Endothelial cell (in vitro differentiated cells): Measurements from ENCODE around the gene GAB1. TPM values are rescaled to one million over a fixed set of nuclear protein-coding genes. Genes with fewer than 3 reads are reported as not detected.

Experiments
- DNase-seq: peaks from one replicate; pipeline ENCODE4 v3.0.0; 2021; ENCODE audit warnings: low spot score
- H3K27ac Mint-ChIP-seq: one replicate; pipeline ENCODE4 v1.8.0; 2021; ENCODE audit warnings: mixed read lengths, inconsistent platforms; ENCODE audit not compliant: unreplicated experiment
- H3K27me3 Mint-ChIP-seq: one replicate; pipeline ENCODE4 v1.8.0; 2021; ENCODE audit warnings: mild to moderate bottlenecking, moderate library complexity, mixed read lengths, inconsistent platforms; ENCODE audit not compliant: unreplicated experiment
- H3K36me3 Mint-ChIP-seq: one replicate; pipeline ENCODE4 v1.8.0; 2021; ENCODE audit warnings: mild to moderate bottlenecking, low read depth, mixed read lengths, inconsistent platforms; ENCODE audit not compliant: unreplicated experiment
- H3K4me1 Mint-ChIP-seq: one replicate; pipeline ENCODE4 v1.8.0; 2021; ENCODE audit warnings: mild to moderate bottlenecking, mixed read lengths, inconsistent platforms; ENCODE audit not compliant: unreplicated experiment
- H3K4me3 Mint-ChIP-seq: one replicate; pipeline ENCODE4 v1.8.0; 2021; ENCODE audit warnings: mild to moderate bottlenecking, mixed read lengths, inconsistent platforms; ENCODE audit not compliant: unreplicated experiment
- H3K9me3 Mint-ChIP-seq: one replicate; pipeline ENCODE4 v1.8.0; 2021; ENCODE audit warnings: mixed read lengths, inconsistent platforms; ENCODE audit not compliant: unreplicated experiment
- total RNA-seq: library from RNA; stranded (reverse); fragmentation: NEBNext Ultra II Directional; extraction: Animal tissue kit (Norgen Biotek cat#: 25700); gene quantifications from one replicate; pipeline ENCODE4 v1.2.1, GENCODE V29; 2021; ENCODE audit not compliant: unreplicated experiment
- TF ChIP-seq, protein P1 (sequence below): fragments of 200-600 bp; sonication (generic); IDR thresholded peaks from one replicate; pipeline ENCODE4 v1.5.0; 2021; ENCODE audit warnings: antibody characterized with exemption; ENCODE audit not compliant: unreplicated experiment

The GAB1 gene
- total RNA-seq, 1 donor from 2014 or later, result 51.8 TPM

DNA sequence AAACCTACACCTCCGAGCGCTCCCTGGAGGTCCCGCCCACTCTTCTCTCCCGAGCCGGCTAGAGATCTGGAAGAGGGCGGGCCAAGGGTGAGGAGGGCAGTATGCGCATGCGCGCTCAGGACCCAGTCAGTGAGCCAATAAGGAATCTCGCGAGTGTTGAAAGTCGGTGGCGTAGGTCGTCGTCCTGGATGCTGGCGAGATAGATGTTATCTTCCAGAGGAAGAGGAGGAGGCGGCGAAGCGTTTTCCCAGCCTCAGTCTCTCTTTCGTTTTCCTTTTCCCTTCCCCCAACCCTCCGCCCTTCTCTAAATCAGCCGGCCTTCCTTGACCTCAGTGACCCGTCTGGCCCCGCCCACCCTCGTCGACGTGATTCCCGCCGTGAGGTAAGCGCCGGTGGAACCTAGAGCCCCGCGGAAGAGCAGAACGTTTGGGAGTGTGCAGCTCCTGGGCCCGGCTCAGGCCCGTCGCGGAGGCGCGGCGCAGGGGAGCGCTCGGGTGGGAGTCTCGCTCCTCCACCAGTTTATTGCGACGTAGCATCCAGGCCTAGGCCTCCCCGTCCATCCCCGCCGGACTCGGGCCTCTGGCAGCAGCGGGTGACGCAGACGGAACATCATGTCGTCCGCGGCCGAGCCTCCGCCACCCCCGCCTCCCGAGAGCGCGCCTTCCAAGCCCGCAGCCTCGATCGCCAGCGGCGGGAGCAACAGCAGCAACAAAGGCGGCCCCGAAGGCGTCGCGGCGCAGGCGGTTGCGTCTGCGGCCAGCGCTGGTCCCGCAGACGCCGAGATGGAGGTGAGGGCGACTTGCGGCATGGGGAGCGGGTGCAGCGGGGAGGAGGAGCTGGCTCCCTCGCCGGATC is 176.9 kb downstream of the GAB1 start, which contains the start of gene SMARCA5:
Gene SMARCA5, plus strand, starts transcription at position 389 of the 855 bp plus-strand sequence. Its CDS starts 223 bp downstream, at position 612.
- Mint-ChIP-seq H3K4me1 (peaks cover 15% of the 10 kb centered on the region), H3K27ac (peak within 1 kb of the TSS; percentile 95), H3K27me3 (peaks cover 3% of the 10 kb centered on the region), H3K36me3 (peaks cover 12% of the 10 kb centered on the region), H3K4me3 (peak within 1 kb of the TSS; percentile 97), H3K9me3 (no peaks in the 10 kb centered on the region)
- DNase-seq, result peak; percentile 93
- TF ChIP-seq, protein P1, sequence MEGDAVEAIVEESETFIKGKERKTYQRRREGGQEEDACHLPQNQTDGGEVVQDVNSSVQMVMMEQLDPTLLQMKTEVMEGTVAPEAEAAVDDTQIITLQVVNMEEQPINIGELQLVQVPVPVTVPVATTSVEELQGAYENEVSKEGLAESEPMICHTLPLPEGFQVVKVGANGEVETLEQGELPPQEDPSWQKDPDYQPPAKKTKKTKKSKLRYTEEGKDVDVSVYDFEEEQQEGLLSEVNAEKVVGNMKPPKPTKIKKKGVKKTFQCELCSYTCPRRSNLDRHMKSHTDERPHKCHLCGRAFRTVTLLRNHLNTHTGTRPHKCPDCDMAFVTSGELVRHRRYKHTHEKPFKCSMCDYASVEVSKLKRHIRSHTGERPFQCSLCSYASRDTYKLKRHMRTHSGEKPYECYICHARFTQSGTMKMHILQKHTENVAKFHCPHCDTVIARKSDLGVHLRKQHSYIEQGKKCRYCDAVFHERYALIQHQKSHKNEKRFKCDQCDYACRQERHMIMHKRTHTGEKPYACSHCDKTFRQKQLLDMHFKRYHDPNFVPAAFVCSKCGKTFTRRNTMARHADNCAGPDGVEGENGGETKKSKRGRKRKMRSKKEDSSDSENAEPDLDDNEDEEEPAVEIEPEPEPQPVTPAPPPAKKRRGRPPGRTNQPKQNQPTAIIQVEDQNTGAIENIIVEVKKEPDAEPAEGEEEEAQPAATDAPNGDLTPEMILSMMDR, result no peak

- H3K4me1 Mint-ChIP-seq, result peaks cover 15% of the 10 kb centered on the region
- peaks cover 3% of the 10 kb centered on the region for H3K27me3 Mint-ChIP-seq
- peak overlapping the region; percentile 94 for H3K27ac Mint-ChIP-seq
- peak overlapping the region; percentile 97 for H3K4me3 Mint-ChIP-seq
- H3K36me3 Mint-ChIP-seq, result peaks cover 12% of the 10 kb centered on the region
- TF ChIP-seq, protein P1, result no peak
- DNase-seq, result no peak
- H3K9me3 Mint-ChIP-seq, result no peaks in the 10 kb centered on the region
Measured at GRCh38 chr4:143514169-143514495, 177.5 kb downstream of the GAB1 start.

DNA sequence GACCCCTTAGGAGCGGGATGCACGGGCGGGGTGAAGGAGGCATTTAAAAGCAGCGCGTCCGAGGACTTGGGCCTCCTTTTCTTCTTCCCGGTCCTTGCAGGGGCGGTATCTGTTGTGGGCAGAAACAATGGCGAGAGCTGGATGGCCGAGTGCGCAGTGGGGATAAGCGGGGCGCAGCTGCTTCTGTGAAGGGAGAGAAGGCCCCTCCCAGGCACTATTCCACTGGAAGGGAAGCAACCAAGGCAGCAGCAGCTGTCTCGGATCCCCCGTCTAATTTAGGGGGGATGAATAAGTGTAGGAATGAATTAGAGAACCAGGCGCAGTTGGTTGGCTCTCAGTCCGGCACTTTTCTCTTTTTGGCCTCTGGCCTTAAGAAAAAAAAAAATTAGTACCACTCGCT is 177.8 kb downstream of the GAB1 start:
- Mint-ChIP-seq H3K27ac (peak overlapping the region; percentile 94), H3K27me3 (peaks cover 3% of the 10 kb centered on the region), H3K4me1 (peaks cover 15% of the 10 kb centered on the region), H3K36me3 (peaks cover 15% of the 10 kb centered on the region), H3K9me3 (no peaks in the 10 kb centered on the region), H3K4me3 (peak overlapping the region; percentile 97)
- TF ChIP-seq, protein P1, result no peak
- peak; percentile 51 for DNase-seq

DNA sequence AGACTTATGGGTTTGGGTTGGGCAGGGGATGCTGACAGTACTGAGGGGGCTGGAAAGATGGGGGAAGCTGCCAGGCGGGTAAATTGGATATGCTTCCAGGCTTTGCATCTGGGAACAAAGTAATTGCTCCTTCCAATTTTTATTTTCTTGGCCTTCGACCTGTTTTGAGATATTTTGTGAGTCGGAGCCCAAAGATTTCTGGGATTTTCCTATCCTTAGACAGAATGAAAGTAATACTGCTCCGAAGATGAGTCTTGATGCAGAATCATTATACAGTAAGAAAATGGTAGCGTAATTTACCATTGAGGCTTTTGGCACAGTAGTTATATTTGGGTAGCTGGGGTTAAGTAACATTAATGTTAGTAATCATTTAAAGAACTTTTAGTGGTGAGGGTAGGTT is 178.2 kb downstream of the GAB1 start:
- H3K27me3 Mint-ChIP-seq, result peaks cover 3% of the 10 kb centered on the region
- DNase-seq, result no peak
- no peaks in the 10 kb centered on the region for H3K9me3 Mint-ChIP-seq
- peak overlapping the region; percentile 97 for H3K4me3 Mint-ChIP-seq
- peaks cover 18% of the 10 kb centered on the region for H3K4me1 Mint-ChIP-seq
- peak overlapping the region; percentile 94 for H3K27ac Mint-ChIP-seq
- peaks cover 19% of the 10 kb centered on the region for H3K36me3 Mint-ChIP-seq
- TF ChIP-seq, protein P1, result no peak

DNA sequence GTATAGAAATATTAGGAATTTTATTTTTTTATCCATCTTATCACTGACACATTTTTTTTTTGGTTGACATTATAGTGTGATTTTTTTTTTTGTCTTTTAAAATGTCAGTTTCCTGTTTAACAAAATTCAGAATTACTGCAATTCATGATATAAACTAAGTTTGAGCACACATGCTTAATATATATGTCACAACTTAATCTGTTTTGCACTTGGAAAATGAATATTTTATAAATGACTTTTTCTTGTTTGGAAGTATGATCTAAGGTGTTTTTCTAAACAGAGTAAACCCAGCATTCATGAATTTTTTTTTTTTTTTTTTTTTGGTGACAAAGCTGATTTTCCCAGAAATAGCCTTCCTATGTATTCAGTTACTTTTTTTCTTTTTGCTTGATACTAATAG is 179.2 kb downstream of the GAB1 start:
- H3K4me1 Mint-ChIP-seq, result peaks cover 18% of the 10 kb centered on the region
- H3K9me3 Mint-ChIP-seq, result no peaks in the 10 kb centered on the region
- H3K27me3 Mint-ChIP-seq, result peaks cover 3% of the 10 kb centered on the region
- TF ChIP-seq, protein P1, result no peak
- DNase-seq, result no peak
- H3K36me3 Mint-ChIP-seq, result peaks cover 19% of the 10 kb centered on the region
- peak overlapping the region; percentile 58 for H3K4me3 Mint-ChIP-seq
- H3K27ac Mint-ChIP-seq, result no peak overlapping the region
